Renal cortex interstitium (tissue), 11 donors: Measurements from ENCODE around the gene RBL2. TPM values are rescaled to one million over a fixed set of nuclear protein-coding genes. Genes with fewer than 3 reads are reported as not detected.
"Not testable (repeated sequence)": the region's sequence is repeated elsewhere in the genome, so short reads cannot be mapped to it uniquely, and the experiment has no call there.

Experiments used
- DNase-seq, 11 donors: peaks; one replicate each; pipeline ENCODE4 v3.0.0-alpha.2; 2013; ENCODE audit warnings: low read depth in 9 of 11, low spot score in 4 of 11; ENCODE audit errors: extremely low read depth in 1 of 11
- polyA plus RNA-seq, 3 donors: library from polyadenylated mRNA; unstranded; fragments of 120-200 nt; gene quantifications; one replicate each; pipeline ENCODE4 v1.2.1, GENCODE V29; 2013; ENCODE audit not compliant: insufficient read length in 3 of 3

RBL2 gene
- polyA plus RNA-seq, 3 donors, result 70.5 to 100 (median 97.4) TPM

- DNase-seq, result no peak
These were observed 83.6 kb downstream of the RBL2 start for GRCh38 chr16:53517851-53518250.

GRCh38 chr16:53518550-53519416, 84.5 kb downstream of the RBL2 start:
- DNase-seq, result no peak

GRCh38 chr16:53519417-53520091, 85.3 kb downstream of the RBL2 start:
- no peak for DNase-seq

GRCh38 chr16:53523126-53523804, 89.0 kb downstream of the RBL2 start:
- no peak for DNase-seq

GRCh38 chr16:53523971-53524548, 89.8 kb downstream of the RBL2 start:
- DNase-seq, result no peak

- no peak for DNase-seq
These were observed 94.5 kb downstream of the RBL2 start for GRCh38 chr16:53528797-53529196.

GRCh38 chr16:53529513-53529912, 95.2 kb downstream of the RBL2 start:
- DNase-seq, result no peak

GRCh38 chr16:53530046-53530445, 95.8 kb downstream of the RBL2 start:
- DNase-seq, result peak in 1 of 11 donors; percentile 28

- DNase-seq, result no peak
These were observed 96.5 kb downstream of the RBL2 start for GRCh38 chr16:53530741-53531140.

GRCh38 chr16:53534206-53534605, 99.9 kb downstream of the RBL2 start:
- DNase-seq, result no peak

GRCh38 chr16:53537626-53538025, 103.4 kb downstream of the RBL2 start:
- no peak for DNase-seq

GRCh38 chr16:53539346-53539745, 105.1 kb downstream of the RBL2 start:
- not testable (repeated sequence) for DNase-seq

- DNase-seq, result not testable (repeated sequence)
These were observed 105.8 kb downstream of the RBL2 start for GRCh38 chr16:53539759-53540718.

Other genes starting within 250 kb of the RBL2 start
- 10 to 100 TPM; 40.4 to 54.8 (median 47.2) TPM for gene AKTIP, start 68.7 kb downstream of the RBL2 start, polyA plus RNA-seq